GM13977 (cell line): ENCODE measurements around the gene SNX3.

Source experiments
- DNase-seq: peaks from one replicate; pipeline ENCODE4 v3.0.0; 2012; ENCODE audit warnings: low spot score
- CTCF ChIP-seq: IDR thresholded peaks from 2 replicates; pipeline ENCODE4 v1.5.1; 2012; ENCODE audit warnings: mild to moderate bottlenecking, control low read depth; ENCODE audit not compliant: insufficient read depth; ENCODE audit errors: extremely low read depth, missing control alignments
- in situ Hi-C: fragments of 300-500 bp; cut with MboI; formaldehyde crosslinking; loops from one replicate; pipeline ENCODE4 v1.12.0; 2022; ENCODE audit warnings: low sequenced_read_pairs, low pct_unique_long_range_greater_than_20kb, mixed read lengths, inconsistent platforms; ENCODE audit not compliant: unreplicated experiment

Gene SNX3

DNA sequence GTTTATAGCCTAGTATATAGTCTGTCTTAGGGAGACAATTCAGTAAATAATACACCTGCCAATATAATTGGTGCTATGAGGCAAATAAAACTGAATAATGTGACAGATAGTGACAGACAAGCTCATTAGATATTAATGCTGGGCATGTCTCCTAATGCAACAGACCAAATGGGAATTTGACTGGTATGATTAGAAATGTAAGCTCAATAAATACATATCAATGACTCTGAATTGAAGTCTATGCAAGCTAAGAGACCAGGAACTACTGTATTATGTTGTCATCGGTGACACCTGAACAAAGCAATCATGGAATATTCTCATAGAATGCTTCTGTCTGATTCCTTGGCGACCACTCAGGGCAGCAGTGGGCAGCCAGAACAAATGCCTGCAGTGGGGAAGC, 2.5 kb upstream of the SNX3 start:
- in situ Hi-C loops, result no loop called here

DNA sequence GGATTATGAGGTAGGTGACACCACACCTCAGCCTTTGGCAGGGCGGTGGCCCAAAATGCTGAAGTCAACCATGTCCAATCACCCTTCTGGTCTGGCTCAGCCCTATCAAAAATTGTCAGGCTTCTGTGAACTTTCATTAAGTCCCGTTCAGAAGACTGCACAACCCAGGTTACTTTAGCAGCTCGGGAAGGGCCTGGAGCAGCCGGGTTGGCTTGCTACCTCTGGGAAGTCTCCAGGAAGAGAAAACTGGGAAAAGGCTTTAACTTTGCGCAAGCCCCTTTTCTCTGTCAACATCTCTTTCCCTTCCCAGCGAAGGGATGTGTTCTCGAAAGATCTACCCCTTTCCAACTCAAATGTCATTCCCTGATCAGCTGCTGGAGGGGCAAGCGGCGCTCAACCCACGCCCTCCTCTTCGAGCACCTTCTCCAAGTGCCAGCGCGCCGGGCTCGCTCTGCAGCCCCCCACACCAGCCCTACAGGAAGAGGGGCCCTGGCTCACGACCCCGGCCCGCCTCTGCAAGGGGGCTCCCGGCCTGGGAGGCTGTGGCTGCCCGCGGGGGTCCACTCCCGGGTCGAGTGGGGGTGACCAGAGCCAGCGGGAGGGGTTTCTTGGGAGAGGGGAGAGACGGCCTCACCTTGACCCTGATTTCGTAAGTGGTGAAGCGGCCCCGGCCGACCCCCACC, 573 bp downstream of the SNX3 start:
- in situ Hi-C loops, result no loop called here
- DNase-seq, result peak; percentile 68
- TF ChIP-seq CTCF, result no peak

More for the DNA sequence above, 2.5 kb upstream of the SNX3 start:
- no peak for TF ChIP-seq CTCF
- no peak for DNase-seq

GRCh38 chr6:108254433-108255410, 6.1 kb downstream of the SNX3 start:
- DNase-seq, result no peak
- in situ Hi-C loops, result no loop called here
- TF ChIP-seq CTCF, result no peak

DNA sequence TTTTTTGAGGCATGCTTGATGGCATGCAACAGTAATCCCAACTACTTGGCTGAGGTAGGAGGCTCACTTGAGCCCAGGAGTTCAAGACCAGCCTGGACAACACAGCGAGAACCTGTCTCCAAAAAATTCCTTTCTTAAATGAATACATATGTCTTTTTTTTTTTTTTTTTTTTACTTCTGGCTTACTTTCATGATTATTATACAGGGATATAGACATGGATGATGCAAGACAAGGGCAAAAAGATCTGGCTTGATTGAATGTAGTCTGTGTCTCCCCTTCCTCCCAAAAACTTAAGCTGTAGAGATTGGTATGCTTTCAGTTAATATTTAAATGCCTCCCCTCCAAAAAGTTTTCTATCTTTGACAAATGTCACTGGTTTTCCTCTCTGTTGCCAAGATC, 7.6 kb downstream of the SNX3 start:
- DNase-seq, result no peak
- in situ Hi-C loops, result no loop called here
- TF ChIP-seq CTCF, result no peak

- TF ChIP-seq CTCF, result no peak
- no peak for DNase-seq
- in situ Hi-C loops, result no loop called here
Measured at GRCh38 chr6:108252055-108252454, 8.8 kb downstream of the SNX3 start.

DNA sequence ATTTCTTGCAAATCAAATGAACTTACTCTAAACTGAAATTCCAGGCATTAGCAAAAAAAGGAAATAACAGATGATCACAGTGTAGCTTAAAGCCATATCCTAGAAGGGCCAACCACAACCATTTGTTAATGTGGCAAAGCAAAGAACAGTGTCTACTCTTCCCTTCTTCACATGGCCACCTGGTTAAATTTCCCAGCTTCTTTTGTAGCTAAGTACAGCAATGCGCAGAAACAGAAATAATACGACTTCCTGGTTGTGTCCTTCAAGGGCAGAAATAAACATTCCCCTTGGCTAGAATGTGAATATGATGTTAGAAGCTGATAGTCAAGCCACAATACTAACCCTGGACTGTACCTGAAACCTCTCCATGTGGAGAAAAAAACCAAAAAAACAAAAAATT, 9.6 kb downstream of the SNX3 start:
- no peak for TF ChIP-seq CTCF
- DNase-seq, result no peak
- in situ Hi-C loops, result no loop called here
